H1 (cell line): ENCODE data around the gene RCC2. TPM values are rescaled to one million over a fixed set of nuclear protein-coding genes. Genes with fewer than 3 reads are reported as not detected.

ENCODE experiments used
- CTCF ChIA-PET: fragments of 300-600 bp; sonication (Branson Sonifier 250); formaldehyde crosslinking; loops from one replicate; lab custom pipeline; 2021; ENCODE audit not compliant: partially characterized antibody; lab: Charles Lee
- POLR2A ChIA-PET: fragments of 300-600 bp; sonication (Branson Sonifier 250); formaldehyde crosslinking; loops from one replicate; lab custom pipeline; 2021; ENCODE audit warnings: inconsistent platforms; ENCODE audit not compliant: partially characterized antibody; lab: Charles Lee
- DNase-seq, 2 experiments: peaks; one replicate each; pipeline versions ENCODE4 v3.0.0 to v3.0.0-alpha.2; 2010 to 2022; ENCODE audit warnings: low spot score in 2 of 2, low read depth in 1 of 2, mixed read lengths in 1 of 2
- FAIRE-seq: peaks from 2 replicates; lab custom pipeline; 2011; peaks lifted over from hg19 to GRCh38; lab: Jason Lieb, UNC
- H2AFZ ChIP-seq: 2 replicates; pipeline ENCODE4 v1.8.1; 2012; ENCODE audit warnings: low read length, inconsistent platforms
- H2AK5ac ChIP-seq: 2 replicates; pipeline ENCODE4 v1.6.1; 2013; ENCODE audit warnings: low read depth, low read length
- H2BK120ac ChIP-seq: replicated peaks from 2 replicates; pipeline ENCODE3; 2013; ENCODE audit warnings: low read depth, low read length, inconsistent platforms
- H2BK12ac ChIP-seq: 2 replicates; pipeline ENCODE4 v1.6.1; 2013; ENCODE audit warnings: low read depth, low read length
- H2BK15ac ChIP-seq: 2 replicates; pipeline ENCODE4 v1.6.1; 2013; ENCODE audit warnings: low read length
- H2BK20ac ChIP-seq: 2 replicates; pipeline ENCODE4 v1.6.1; 2013; ENCODE audit warnings: low read length
- H2BK5ac ChIP-seq: 2 replicates; pipeline ENCODE4 v1.6.1; 2013; ENCODE audit warnings: low read depth, low read length
- H3K14ac ChIP-seq: 2 replicates; pipeline ENCODE4 v1.6.1; 2013; ENCODE audit warnings: inconsistent platforms; ENCODE audit not compliant: insufficient read length
- H3K18ac ChIP-seq: 2 replicates; pipeline ENCODE4 v1.6.1; 2013; ENCODE audit warnings: low read length; ENCODE audit errors: extremely low read depth
- H3K23ac ChIP-seq: 2 replicates; pipeline ENCODE4 v1.6.1; 2013; ENCODE audit warnings: inconsistent platforms; ENCODE audit not compliant: insufficient read length
- H3K23me2 ChIP-seq: 2 replicates; pipeline ENCODE4 v1.6.1; 2013; ENCODE audit warnings: low read depth, low read length
- H3K27ac ChIP-seq: 2 replicates; pipeline ENCODE4 v1.6.1; 2011; ENCODE audit warnings: low read depth, low read length, inconsistent platforms
- H3K27me3 ChIP-seq, 4 experiments: replicated peaks in 1 of 4; 1 replicate in 1 of 4; 2 replicates in 3 of 4; pipeline versions ENCODE4 v1.6.1 to v1.8.1; 2011 to 2013; ENCODE audit warnings: low read length in 3 of 4, mild to moderate bottlenecking in 3 of 4, inconsistent platforms in 2 of 4, mixed read lengths in 2 of 4, moderate library complexity in 1 of 4; ENCODE audit not compliant: control insufficient read depth in 3 of 4, insufficient read depth in 3 of 4; ENCODE audit errors: extremely low read depth in 1 of 4
- H3K36me3 ChIP-seq, 4 experiments: 2 replicates each; pipeline versions ENCODE4 v1.6.1 to v1.8.1; 2011 to 2013; ENCODE audit warnings: mild to moderate bottlenecking in 4 of 4, low read length in 3 of 4, moderate library complexity in 2 of 4, control low read depth in 1 of 4, inconsistent platforms in 1 of 4; ENCODE audit not compliant: insufficient read depth in 4 of 4, control insufficient read depth in 2 of 4
- H3K4ac ChIP-seq: replicated peaks from 2 replicates; pipeline ENCODE3; 2013; ENCODE audit warnings: low read length, low read depth, mixed read lengths, inconsistent platforms; ENCODE audit not compliant: insufficient read length
- H3K4me1 ChIP-seq, 4 experiments: replicated peaks in 1 of 4; 1 replicate in 1 of 4; 2 replicates in 3 of 4; pipeline versions ENCODE4 v1.6.1 to v1.8.1; 2011 to 2013; ENCODE audit warnings: low read length in 3 of 4, inconsistent platforms in 2 of 4, mixed read lengths in 1 of 4; ENCODE audit not compliant: insufficient read depth in 4 of 4, control insufficient read depth in 3 of 4
- H3K4me2 ChIP-seq, 2 experiments: 2 replicates each; pipeline versions ENCODE4 v1.6.1 to v1.8.1; 2011 to 2013; ENCODE audit warnings: low read depth in 2 of 2, low read length in 2 of 2, control low read depth in 1 of 2, inconsistent platforms in 1 of 2, mild to moderate bottlenecking in 1 of 2; ENCODE audit not compliant: insufficient read depth in 1 of 2
- H3K4me3 ChIP-seq, 4 experiments: fragments of 200-600, 300-600 bp in 1 of 4; sonication (generic), shearing (Covaris generic), sonication (Bioruptor Twin) in 1 of 4; 2 replicates each; pipeline versions ENCODE4 v1.5.1 to v1.8.1; 2011 to 2016; ENCODE audit warnings: low read length in 4 of 4, low read depth in 3 of 4, control low read depth in 2 of 4, inconsistent platforms in 2 of 4, mild to moderate bottlenecking in 2 of 4, mixed read lengths in 1 of 4, moderate library complexity in 1 of 4; ENCODE audit not compliant: insufficient read depth in 2 of 4; ENCODE audit errors: extremely low read depth in 1 of 4
- H3K56ac ChIP-seq: replicated peaks from 2 replicates; pipeline ENCODE3; 2013; ENCODE audit warnings: low read depth, mild to moderate bottlenecking, mixed read lengths, low read length, inconsistent platforms; ENCODE audit not compliant: insufficient read length
- H3K79me1 ChIP-seq: 2 replicates; pipeline ENCODE4 v1.6.1; 2013; ENCODE audit warnings: low read depth, low read length, control low read depth
- H3K79me2 ChIP-seq, 2 experiments: 2 replicates each; pipeline versions ENCODE4 v1.6.1 to v1.8.1; 2012 to 2013; ENCODE audit warnings: low read length in 2 of 2, mild to moderate bottlenecking in 2 of 2, inconsistent platforms in 1 of 2; ENCODE audit not compliant: insufficient read depth in 2 of 2, control insufficient read depth in 1 of 2
- H3K9ac ChIP-seq, 4 experiments: replicated peaks in 1 of 4; 1 replicate in 1 of 4; 2 replicates in 3 of 4; pipeline versions ENCODE4 v1.6.1 to v1.8.1; 2011 to 2013; ENCODE audit warnings: low read depth in 3 of 4, low read length in 3 of 4, control low read depth in 2 of 4, mild to moderate bottlenecking in 2 of 4, moderate library complexity in 2 of 4, inconsistent platforms in 1 of 4; ENCODE audit errors: extremely low read depth in 1 of 4
- H3K9me3 ChIP-seq, 2 experiments: 2 replicates each; pipeline versions ENCODE4 v1.6.1 to v1.8.1; 2012 to 2013; ENCODE audit warnings: mild to moderate bottlenecking in 2 of 2, moderate library complexity in 2 of 2, control low read depth in 1 of 2, inconsistent platforms in 1 of 2, low read depth in 1 of 2, low read length in 1 of 2, mixed read lengths in 1 of 2; ENCODE audit not compliant: insufficient read depth in 2 of 2
- H4K20me1 ChIP-seq, 2 experiments: replicated peaks in 1 of 2; 2 replicates each; pipeline versions ENCODE3 to v1.8.1; 2011 to 2013; ENCODE audit warnings: inconsistent platforms in 2 of 2, low read length in 2 of 2, mild to moderate bottlenecking in 1 of 2; ENCODE audit not compliant: insufficient read depth in 2 of 2, control insufficient read depth in 1 of 2
- H4K5ac ChIP-seq: 2 replicates; pipeline ENCODE4 v1.6.1; 2013; ENCODE audit warnings: low read length, low read depth, mixed read lengths, inconsistent platforms; ENCODE audit not compliant: insufficient read length
- H4K8ac ChIP-seq: 2 replicates; pipeline ENCODE4 v1.8.0; 2013; ENCODE audit warnings: mild to moderate bottlenecking, moderate library complexity, low read length, inconsistent platforms; ENCODE audit not compliant: insufficient read depth; ENCODE audit errors: extremely low read depth
- H4K91ac ChIP-seq: replicated peaks from 2 replicates; pipeline ENCODE3; 2013; ENCODE audit warnings: low read length, mixed read lengths, inconsistent platforms; ENCODE audit not compliant: insufficient read length
- POLR2AphosphoS5 ChIP-seq: IDR thresholded peaks from 2 replicates; pipeline ENCODE4 v1.6.1; 2011; ENCODE audit warnings: low read depth, low read length
- SUZ12 ChIP-seq: fragments of 200-600 bp; sonication (generic); IDR thresholded peaks from 2 replicates; pipeline ENCODE4 v1.6.1; 2012; ENCODE audit warnings: mild to moderate bottlenecking, inconsistent platforms, low read length, moderate library complexity, mixed read lengths
- TCF12 ChIP-seq: IDR thresholded peaks from 2 replicates; pipeline ENCODE4 v1.6.1; 2011; ENCODE audit warnings: low read depth, mild to moderate bottlenecking, low read length
- whole genome bisulfite sequencing, 2 experiments: shearing (Covaris generic) in 1 of 2; methylation state at CpG; one replicate each; pipeline versions ENCODE4 v1.1.6 to v1.1.7; 2013 to 2015; ENCODE audit warnings: low lambda C conversion rate in 2 of 2, mixed read lengths in 2 of 2, inconsistent platforms in 1 of 2, low coverage in 1 of 2, missing lambda C conversion rate in 1 of 2; ENCODE audit not compliant: insufficient replicate concordance in 2 of 2, insufficient coverage in 1 of 2, insufficient read length in 1 of 2; ENCODE audit errors: extremely low coverage in 1 of 2, missing lambda C conversion rate in 1 of 2; 5-methylcytosine and 5-hydroxymethylcytosine counted together
- polyA plus RNA-seq, 7 experiments: library from polyadenylated mRNA; depleted of rRNA in 3 of 7; stranded (reverse) in 5 of 7; unstranded in 2 of 7; fragments of >200 nt in 5 of 7; fragments of 200-250 nt in 2 of 7; gene quantifications; 1 replicate in 5 of 7; 2 replicates in 1 of 7; 4 replicates in 1 of 7; pipeline versions ENCODE4 v1.2.1 to v1.2.3, GENCODE V29; 2011 to 2013; ENCODE audit warnings: missing spikeins in 2 of 7, mixed read lengths in 2 of 7
- total RNA-seq: library from RNA; stranded (reverse); fragmentation: NEBNext Ultra II Directional; extraction: Animal tissue kit (Norgen Biotek cat#: 25700); gene quantifications from 2 replicates; pipeline ENCODE4 v1.2.1, GENCODE V29; 2021

RCC2 gene
- total and polyA plus RNA-seq, 2 of the 8 experiments (the other 6 are each of a cell fraction or from before 2014, with no cell fraction given), result 229 to 455 TPM

- CTCF ChIA-PET, result interaction anchor here (1.0 to 1.4 kb wide), 3 partner anchors 13 to 63 kb away, joined by 3 to 4 read pairs (median 3); no protein-coding TSS in a partner anchor
- Histone ChIP-seq H4K20me1 (peaks cover 20 to 35% of the 10 kb centered on the region in 2 experiments), H3K14ac (no peak overlapping the region), H3K36me3 (peaks cover 65 to 99% (median 92%) of the 10 kb centered on the region in 4 experiments), H3K27ac (no peak overlapping the region), H4K8ac (no peak overlapping the region), H2BK12ac (no peak overlapping the region), H3K9ac (no peak overlapping the region), H2BK20ac (no peak overlapping the region), H3K18ac (no peak overlapping the region), H3K4me1 (peaks cover 0 to 4% (median 0%) of the 10 kb centered on the region in 4 experiments; a peak in 2 of 7 replicates), H2BK5ac (no peak overlapping the region), H4K91ac (no peak overlapping the region), H2AK5ac (no peak overlapping the region), H3K4me3 (no peak overlapping the region), H3K4me2 (no peak overlapping the region), H4K5ac (no peak overlapping the region), H3K79me1 (peaks cover 3% of the 10 kb centered on the region; the same call in 1 of the 2 replicates), H2BK120ac (no peak overlapping the region), H3K56ac (no peak overlapping the region), H2AFZ (no peak overlapping the region), H3K9me3 (no peaks in the 10 kb centered on the region), H3K23me2 (no peaks in the 10 kb centered on the region), H2BK15ac (no peak overlapping the region), H3K23ac (no peak overlapping the region), H3K4ac (no peak overlapping the region), H3K27me3 (no peaks in the 10 kb centered on the region), H3K79me2 (peaks cover 0 to 69% of the 10 kb centered on the region in 2 experiments; a peak in 2 of 4 replicates)
- WGBS, 2 experiments, result 86% methylated on average over 2 of the region's 2 CpGs; no CpG with 5 or more reads in 1 of the 2 experiments
- POLR2A ChIA-PET, result interaction anchor here (0.9 to 2.2 kb wide), 5 partner anchors 10 to 23 kb away, joined by 3 to 9 read pairs (median 6); no protein-coding TSS in a partner anchor
- TF ChIP-seq TCF12, result no peak
- no peak for TF ChIP-seq POLR2AphosphoS5
- TF ChIP-seq SUZ12, result no peak
- DNase-seq (no peak), FAIRE-seq (no peak)
These were observed 25.5 kb downstream of the RCC2 start for GRCh38 chr1:17414022-17414421.
